Esophagus squamous epithelium (tissue), 5 donors: ENCODE measurements around the gene MYT1. TPM values are rescaled to one million over a fixed set of nuclear protein-coding genes. Genes with fewer than 3 reads are reported as not detected.
"Not testable (repeated sequence)": the region's sequence is repeated elsewhere in the genome, so short reads cannot be mapped to it uniquely, and the experiment has no call there.

ENCODE experiments used
- DNase-seq: peaks from one replicate; lab custom pipeline; 2025; lab: John Stamatoyannopoulos, UW
- H3K27ac ChIP-seq, 4 donors: fragments of 200-600 bp; sonication (generic); one replicate each; pipeline ENCODE4 v1.5.1; 2016 to 2019; ENCODE audit warnings: mild to moderate bottlenecking in 1 of 4
- H3K27me3 ChIP-seq, 4 donors: fragments of 200-600 bp; sonication (generic); 1 replicate in 3 of 4; 2 replicates in 1 of 4; pipeline versions ENCODE4 v1.5.1 to v1.6.0; 2017 to 2021; ENCODE audit warnings: antibody characterized with exemption in 1 of 4
- H3K36me3 ChIP-seq, 3 donors: fragments of 200-600 bp; sonication (generic); one replicate each; pipeline ENCODE4 v1.5.1; 2016 to 2019
- H3K4me1 ChIP-seq, 3 donors: fragments of 200-600 bp; sonication (generic); one replicate each; pipeline ENCODE4 v1.5.1; 2017 to 2019
- H3K4me3 ChIP-seq, 4 donors: fragments of 200-600 bp; sonication (generic); 1 replicate in 3 of 4; 2 replicates in 1 of 4; pipeline ENCODE4 v1.5.1; 2016 to 2019; ENCODE audit warnings: mild to moderate bottlenecking in 2 of 4, moderate library complexity in 1 of 4
- H3K9me3 ChIP-seq, 3 donors: fragments of 200-600 bp; sonication (generic); one replicate each; pipeline ENCODE4 v1.5.1; 2016 to 2019
- POLR2A ChIP-seq, 4 donors: fragments of 450-650 bp; IDR thresholded peaks; one replicate each; pipeline ENCODE4 v1.6.1; 2017; ENCODE audit warnings: antibody characterized with exemption in 4 of 4, mild to moderate bottlenecking in 4 of 4, moderate library complexity in 3 of 4
- WGBS, 2 donors: methylation state at CpG; one replicate each; pipeline ENCODE4 v1.1.5; 2018; 5-methylcytosine and 5-hydroxymethylcytosine counted together
- intact Hi-C: fragments of 100-400 bp; cut with DNase I; formaldehyde crosslinking; loops from one replicate; pipeline ENCODE4 v1.15.0; 2022
- total RNA-seq, 4 donors: library from RNA; depleted of rRNA; stranded (reverse); fragments of >200 nt; gene quantifications; one replicate each; pipeline ENCODE4 v1.1.0, GENCODE V29; 2016
- TF ChIP-seq, protein P1 (sequence below), 6 experiments: fragments of 450-650 bp in 4 of 6; fragments of 200-600 bp in 2 of 6; sonication (generic) in 2 of 6; IDR thresholded peaks; one replicate each; pipeline ENCODE4 v1.5.1; 2016 to 2019; ENCODE audit warnings: antibody characterized with exemption in 6 of 6, mild to moderate bottlenecking in 4 of 6, moderate library complexity in 4 of 6
- donor health status: DM: yes; HTN: yes; CAD: no.

The MYT1 gene
- total RNA-seq, 4 donors from 2014 or later: not detected

DNA sequence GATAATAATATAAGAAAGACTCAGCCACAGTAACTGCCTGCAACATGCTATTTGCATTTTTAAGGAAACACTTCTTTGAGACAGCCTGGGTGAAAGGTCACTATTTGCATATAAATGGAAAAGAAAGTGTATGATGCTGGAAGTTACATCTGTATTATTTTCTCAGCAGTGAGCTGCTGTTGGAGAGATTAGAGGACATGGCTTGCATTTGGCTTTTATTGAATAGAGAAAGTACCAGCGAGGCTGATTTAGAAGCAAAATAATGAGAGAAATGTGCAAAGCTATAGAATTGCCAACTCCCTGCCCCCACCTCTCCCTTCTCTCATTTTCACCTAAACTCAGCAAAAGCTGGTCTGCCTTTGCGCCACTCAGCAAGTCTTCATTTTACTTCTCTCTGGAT is 12.7 kb downstream of the MYT1 start:
- Histone ChIP-seq H3K36me3 (no peaks in the 10 kb centered on the region), H3K27ac (no peak overlapping the region), H3K9me3 (no peaks in the 10 kb centered on the region), H3K4me3 (no peak overlapping the region), H3K27me3 (peaks cover 0 to 43% (median 0%) of the 10 kb centered on the region in 4 donors), H3K4me1 (no peaks in the 10 kb centered on the region)
- DNase-seq: no peak
- 28 to 35% methylated on average over 2 of the region's 2 CpGs for WGBS, 2 donors
- intact Hi-C loops: no loop called here
- TF ChIP-seq, protein P1, sequence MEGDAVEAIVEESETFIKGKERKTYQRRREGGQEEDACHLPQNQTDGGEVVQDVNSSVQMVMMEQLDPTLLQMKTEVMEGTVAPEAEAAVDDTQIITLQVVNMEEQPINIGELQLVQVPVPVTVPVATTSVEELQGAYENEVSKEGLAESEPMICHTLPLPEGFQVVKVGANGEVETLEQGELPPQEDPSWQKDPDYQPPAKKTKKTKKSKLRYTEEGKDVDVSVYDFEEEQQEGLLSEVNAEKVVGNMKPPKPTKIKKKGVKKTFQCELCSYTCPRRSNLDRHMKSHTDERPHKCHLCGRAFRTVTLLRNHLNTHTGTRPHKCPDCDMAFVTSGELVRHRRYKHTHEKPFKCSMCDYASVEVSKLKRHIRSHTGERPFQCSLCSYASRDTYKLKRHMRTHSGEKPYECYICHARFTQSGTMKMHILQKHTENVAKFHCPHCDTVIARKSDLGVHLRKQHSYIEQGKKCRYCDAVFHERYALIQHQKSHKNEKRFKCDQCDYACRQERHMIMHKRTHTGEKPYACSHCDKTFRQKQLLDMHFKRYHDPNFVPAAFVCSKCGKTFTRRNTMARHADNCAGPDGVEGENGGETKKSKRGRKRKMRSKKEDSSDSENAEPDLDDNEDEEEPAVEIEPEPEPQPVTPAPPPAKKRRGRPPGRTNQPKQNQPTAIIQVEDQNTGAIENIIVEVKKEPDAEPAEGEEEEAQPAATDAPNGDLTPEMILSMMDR (IDR thresholded peaks at IDR 0.05): no peak
- no peak for TF ChIP-seq POLR2A (IDR thresholded peaks at IDR 0.05)

DNA sequence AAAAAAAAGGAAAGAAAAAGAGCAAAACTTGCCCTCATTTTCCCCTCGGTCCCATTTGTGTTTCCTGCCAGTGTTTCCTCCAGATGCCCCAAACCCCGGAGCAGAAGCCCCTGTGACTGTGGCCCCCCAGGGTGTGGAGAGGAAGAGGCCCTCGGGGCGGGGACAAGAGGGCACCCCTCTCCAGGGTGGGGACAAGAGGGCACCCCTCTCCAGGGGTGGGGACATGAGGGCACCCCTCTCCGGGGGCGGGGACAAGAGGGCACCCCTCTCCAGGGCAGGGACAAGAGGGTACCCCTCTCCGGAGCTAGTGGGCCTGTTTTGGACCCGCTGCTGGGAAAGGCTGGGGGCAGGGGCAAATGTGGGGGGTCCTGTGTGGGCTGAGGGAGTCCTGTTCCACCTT is 13.1 kb downstream of the MYT1 start:
- 40 to 47% methylated on average over 3 to 4 of the region's 8 CpGs for WGBS, 2 donors
- DNase-seq: no peak
- H3K36me3 ChIP-seq: no peaks in the 10 kb centered on the region
- H3K4me1 ChIP-seq: no peaks in the 10 kb centered on the region
- no peak for TF ChIP-seq POLR2A (IDR thresholded peaks at IDR 0.05)
- TF ChIP-seq, protein P1 (IDR thresholded peaks at IDR 0.05): no peak
- intact Hi-C loops: no loop called here
- no peak overlapping the region for H3K27ac ChIP-seq
- no peak overlapping the region for H3K4me3 ChIP-seq
- peaks cover 0 to 43% (median 0%) of the 10 kb centered on the region in 4 donors for H3K27me3 ChIP-seq
- no peaks in the 10 kb centered on the region for H3K9me3 ChIP-seq

DNA sequence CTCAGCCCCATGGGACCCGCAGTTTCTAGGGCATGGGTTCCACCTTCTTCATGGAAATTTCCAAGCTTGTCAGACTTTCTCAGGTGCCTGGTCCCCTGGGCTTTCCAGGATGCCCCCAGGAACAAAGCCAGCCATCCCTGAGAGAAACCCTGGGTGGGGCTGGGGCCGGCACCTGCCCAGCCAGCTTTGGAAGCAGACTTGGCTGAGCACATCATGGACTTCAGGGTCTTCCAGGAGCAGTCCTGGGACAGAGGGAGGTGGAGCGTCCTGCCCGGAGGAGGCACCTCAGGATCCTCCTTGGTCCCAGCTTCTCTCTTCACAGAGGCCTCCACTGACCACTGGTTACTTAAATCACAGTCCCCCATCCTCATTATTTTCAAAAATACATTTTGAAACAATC is 13.5 kb downstream of the MYT1 start:
- TF ChIP-seq POLR2A (IDR thresholded peaks at IDR 0.05): no peak
- TF ChIP-seq, protein P1 (IDR thresholded peaks at IDR 0.05): no peak
- H3K4me1 ChIP-seq: no peaks in the 10 kb centered on the region
- DNase-seq: no peak
- no peaks in the 10 kb centered on the region for H3K9me3 ChIP-seq
- 68 to 100% methylated on average over 2 of the region's 4 CpGs for WGBS, 2 donors
- H3K4me3 ChIP-seq: no peak overlapping the region
- peaks cover 0 to 43% (median 0%) of the 10 kb centered on the region in 4 donors for H3K27me3 ChIP-seq
- no peak overlapping the region for H3K27ac ChIP-seq
- no peaks in the 10 kb centered on the region for H3K36me3 ChIP-seq
- intact Hi-C loops: no loop called here

DNA sequence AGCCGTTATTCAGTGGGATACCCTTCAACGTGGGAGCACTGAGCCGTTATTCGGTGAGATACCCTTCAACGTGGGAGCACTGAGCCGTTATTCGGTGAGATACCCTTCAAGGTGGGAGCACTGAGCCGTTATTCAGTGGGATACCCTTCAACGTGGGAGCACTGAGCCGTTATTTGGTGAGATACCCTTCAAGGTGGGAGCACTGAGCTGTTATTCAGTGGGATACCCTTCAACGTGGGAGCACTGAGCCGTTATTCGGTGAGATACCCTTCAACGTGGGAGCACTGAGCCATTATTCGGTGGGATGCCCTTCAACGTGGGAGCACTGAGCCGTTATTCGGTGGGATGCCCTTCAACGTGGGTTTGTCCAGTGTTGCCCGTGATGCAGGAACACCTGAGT is 14.7 kb downstream of the MYT1 start:
- intact Hi-C loops, H3K4me1 ChIP-seq, H3K4me3 ChIP-seq, H3K27ac ChIP-seq, DNase-seq, H3K9me3 ChIP-seq, H3K36me3 ChIP-seq: not testable (repeated sequence)
- WGBS, 2 donors: 84 to 87% methylated on average over 7 to 13 of the region's 20 CpGs
- H3K27me3 ChIP-seq: peaks cover 0 to 45% (median 0%) of the 10 kb centered on the region in 4 donors

DNA sequence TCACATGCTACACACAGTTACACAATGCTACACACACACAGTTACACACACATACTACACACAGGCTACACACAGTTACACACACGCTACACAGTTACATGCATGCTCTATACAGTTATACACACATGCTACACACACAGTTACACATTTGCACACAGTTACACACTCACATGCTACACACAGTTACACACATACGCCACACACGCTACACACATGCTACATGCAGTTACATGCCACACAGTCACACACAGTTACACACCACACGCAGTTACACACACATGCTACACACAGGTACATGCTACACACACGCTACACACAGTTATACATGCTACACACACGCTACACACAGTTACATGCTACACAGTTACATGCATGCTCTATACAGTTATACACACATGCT is 15.6 kb downstream of the MYT1 start:
- Histone ChIP-seq H3K4me3 (no peak overlapping the region), H3K4me1 (no peaks in the 10 kb centered on the region), H3K36me3 (no peaks in the 10 kb centered on the region), H3K27ac (no peak overlapping the region), H3K9me3 (no peaks in the 10 kb centered on the region), H3K27me3 (peaks cover 0 to 47% (median 0%) of the 10 kb centered on the region in 4 donors)
- intact Hi-C loops: no loop called here
- 90 to 95% methylated on average over 6 of the region's 6 CpGs for WGBS, 2 donors
- DNase-seq: no peak
- TF ChIP-seq, protein P1 (IDR thresholded peaks at IDR 0.05): no peak
- no peak for TF ChIP-seq POLR2A (IDR thresholded peaks at IDR 0.05)

DNA sequence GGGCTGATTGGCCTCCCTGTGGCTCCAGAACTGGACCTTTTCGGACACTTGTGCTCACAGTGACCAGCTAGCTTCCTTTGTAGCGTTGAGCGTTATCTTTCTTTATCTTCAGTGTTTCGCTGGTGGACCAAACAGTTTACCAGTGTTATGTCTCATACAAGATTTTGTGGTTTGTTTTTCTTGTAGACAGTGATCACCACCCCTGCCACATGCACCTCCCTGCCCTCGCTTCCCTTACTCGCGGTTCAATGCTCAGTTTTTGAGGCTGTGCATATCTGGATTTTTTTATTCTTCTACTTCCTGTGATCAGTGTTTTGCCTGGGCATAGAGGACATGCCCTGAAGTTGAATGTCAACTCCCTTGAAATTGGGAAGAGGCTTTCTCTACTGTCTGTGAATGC is 16.4 kb downstream of the MYT1 start:
- Histone ChIP-seq H3K27ac (no peak overlapping the region), H3K36me3 (no peaks in the 10 kb centered on the region), H3K27me3 (peaks cover 0 to 47% (median 0%) of the 10 kb centered on the region in 4 donors), H3K9me3 (no peaks in the 10 kb centered on the region), H3K4me1 (no peaks in the 10 kb centered on the region), H3K4me3 (no peak overlapping the region)
- DNase-seq: no peak
- intact Hi-C loops: no loop called here
- TF ChIP-seq POLR2A (IDR thresholded peaks at IDR 0.05): no peak
- TF ChIP-seq, protein P1 (IDR thresholded peaks at IDR 0.05): no peak
- 75 to 79% methylated on average over 7 of the region's 7 CpGs for WGBS, 2 donors
